Osteocyte (in vitro differentiated cells): ENCODE measurements around the gene ITLN2. TPM values are rescaled to one million over a fixed set of nuclear protein-coding genes. Genes with fewer than 3 reads are reported as not detected.

ENCODE experiments used
- DNase-seq: peaks from one replicate; pipeline ENCODE4 v3.0.0; 2021; ENCODE audit warnings: mixed read lengths; ENCODE audit not compliant: unreplicated experiment; ENCODE audit errors: extremely low spot score
- H3K27ac Mint-ChIP-seq: one replicate; pipeline ENCODE4 v1.8.0; 2021; ENCODE audit warnings: mild to moderate bottlenecking, mixed read lengths; ENCODE audit not compliant: unreplicated experiment
- H3K27me3 Mint-ChIP-seq: one replicate; pipeline ENCODE4 v1.8.0; 2021; ENCODE audit warnings: mixed read lengths; ENCODE audit not compliant: unreplicated experiment
- H3K36me3 Mint-ChIP-seq: one replicate; pipeline ENCODE4 v1.8.0; 2021; ENCODE audit warnings: mixed read lengths; ENCODE audit not compliant: unreplicated experiment
- H3K4me1 Mint-ChIP-seq: one replicate; pipeline ENCODE4 v1.8.0; 2021; ENCODE audit warnings: mixed read lengths; ENCODE audit not compliant: unreplicated experiment
- H3K4me3 Mint-ChIP-seq: one replicate; pipeline ENCODE4 v1.8.0; 2021; ENCODE audit warnings: mild to moderate bottlenecking, moderate library complexity, mixed read lengths; ENCODE audit not compliant: unreplicated experiment
- H3K9me3 Mint-ChIP-seq: one replicate; pipeline ENCODE4 v1.8.0; 2021; ENCODE audit warnings: mixed read lengths; ENCODE audit not compliant: unreplicated experiment
- long read RNA-seq: library from polyadenylated mRNA; unstranded; transcript quantifications from one replicate; pipeline ENCODE4 v2.0.0, GENCODE V29; 2021
- total RNA-seq: library from RNA; stranded (reverse); gene quantifications from 2 replicates; pipeline ENCODE4 v1.2.1, GENCODE V29; 2021
- TF ChIP-seq, protein P1 (sequence below): fragments of 200-600 bp; sonication (generic); IDR thresholded peaks from 2 replicates; pipeline ENCODE4 v1.5.0; 2021; ENCODE audit warnings: antibody characterized with exemption, mild to moderate bottlenecking, moderate library complexity

ITLN2 gene
- total RNA-seq: not detected in 2 replicates
- long read RNA-seq: 0 reads

DNA sequence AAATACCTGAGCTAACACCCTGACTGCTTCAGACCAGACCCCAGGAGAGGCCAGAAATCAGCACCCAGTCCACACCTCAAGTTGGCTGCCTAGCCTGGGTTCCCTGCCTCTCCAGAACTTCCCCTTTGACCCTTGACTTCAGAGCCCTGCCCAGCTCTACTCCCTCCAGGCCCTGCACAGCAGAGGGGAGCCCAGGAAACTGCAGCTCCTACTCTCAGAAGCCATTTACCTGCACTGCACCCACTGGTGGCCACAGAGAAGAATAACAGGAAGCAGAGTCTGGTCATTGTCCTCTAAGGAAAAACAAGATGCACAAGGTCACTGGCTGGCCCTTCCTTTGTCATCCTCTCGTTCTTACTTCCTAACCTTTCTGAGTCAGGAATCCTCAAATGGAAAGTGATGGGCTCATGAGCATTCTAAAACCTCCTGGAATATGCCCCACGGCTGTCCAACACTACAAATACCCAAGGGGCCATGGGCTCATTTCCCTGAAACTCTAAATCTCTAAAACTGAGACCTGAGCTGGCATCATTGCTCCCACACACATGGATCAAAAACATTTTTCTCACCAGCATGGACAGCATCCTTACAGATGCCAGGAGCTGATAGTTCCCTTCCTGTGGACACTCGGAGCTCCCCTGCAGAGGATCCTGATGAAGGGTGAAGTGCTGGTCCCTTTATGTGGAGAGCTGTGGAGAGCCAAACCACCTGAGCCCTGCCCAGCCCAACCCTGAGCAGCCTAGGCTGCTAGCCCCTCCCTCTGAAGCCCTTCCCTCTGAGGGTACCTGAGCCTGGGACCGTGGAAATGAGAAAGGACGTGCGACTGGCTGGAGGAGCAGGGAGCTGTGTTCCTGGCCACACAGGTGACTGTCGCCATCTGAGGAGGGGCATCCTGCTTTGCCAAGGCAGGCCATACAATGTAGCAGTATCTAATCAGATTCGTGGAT, at the start of gene ITLN2:
TSS of gene ITLN2 (minus strand) at position 652 of the 947 bp plus-strand sequence. CDS start at position 584, 68 bp downstream.
- Mint-ChIP-seq H3K4me3 (no peak within 1 kb of the TSS), H3K27me3 (no peaks in the 10 kb centered on the region), H3K36me3 (no peaks in the 10 kb centered on the region), H3K27ac (no peak within 1 kb of the TSS), H3K9me3 (no peaks in the 10 kb centered on the region), H3K4me1 (no peaks in the 10 kb centered on the region)
- TF ChIP-seq, protein P1, sequence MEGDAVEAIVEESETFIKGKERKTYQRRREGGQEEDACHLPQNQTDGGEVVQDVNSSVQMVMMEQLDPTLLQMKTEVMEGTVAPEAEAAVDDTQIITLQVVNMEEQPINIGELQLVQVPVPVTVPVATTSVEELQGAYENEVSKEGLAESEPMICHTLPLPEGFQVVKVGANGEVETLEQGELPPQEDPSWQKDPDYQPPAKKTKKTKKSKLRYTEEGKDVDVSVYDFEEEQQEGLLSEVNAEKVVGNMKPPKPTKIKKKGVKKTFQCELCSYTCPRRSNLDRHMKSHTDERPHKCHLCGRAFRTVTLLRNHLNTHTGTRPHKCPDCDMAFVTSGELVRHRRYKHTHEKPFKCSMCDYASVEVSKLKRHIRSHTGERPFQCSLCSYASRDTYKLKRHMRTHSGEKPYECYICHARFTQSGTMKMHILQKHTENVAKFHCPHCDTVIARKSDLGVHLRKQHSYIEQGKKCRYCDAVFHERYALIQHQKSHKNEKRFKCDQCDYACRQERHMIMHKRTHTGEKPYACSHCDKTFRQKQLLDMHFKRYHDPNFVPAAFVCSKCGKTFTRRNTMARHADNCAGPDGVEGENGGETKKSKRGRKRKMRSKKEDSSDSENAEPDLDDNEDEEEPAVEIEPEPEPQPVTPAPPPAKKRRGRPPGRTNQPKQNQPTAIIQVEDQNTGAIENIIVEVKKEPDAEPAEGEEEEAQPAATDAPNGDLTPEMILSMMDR: peak; percentile 41
- DNase-seq: no peak

GRCh38 chr1:161001525-161001924, 46.9 kb upstream of the ITLN2 start:
- no peaks in the 10 kb centered on the region for H3K4me1 Mint-ChIP-seq
- TF ChIP-seq, protein P1: no peak

GRCh38 chr1:161000736-161001480, 46.3 kb upstream of the ITLN2 start:
- H3K27ac Mint-ChIP-seq: no peak overlapping the region
- H3K4me1 Mint-ChIP-seq: no peaks in the 10 kb centered on the region
- no peak for DNase-seq
- peaks cover 3% of the 10 kb centered on the region for H3K27me3 Mint-ChIP-seq
- no peaks in the 10 kb centered on the region for H3K9me3 Mint-ChIP-seq
- no peak overlapping the region for H3K4me3 Mint-ChIP-seq
- TF ChIP-seq, protein P1: no peak
- no peaks in the 10 kb centered on the region for H3K36me3 Mint-ChIP-seq

More at GRCh38 chr1:161001525-161001924, 46.9 kb upstream of the ITLN2 start:
- H3K36me3 Mint-ChIP-seq: no peaks in the 10 kb centered on the region
- H3K9me3 Mint-ChIP-seq: no peaks in the 10 kb centered on the region
- DNase-seq: no peak
- peaks cover 3% of the 10 kb centered on the region for H3K27me3 Mint-ChIP-seq
- no peak overlapping the region for H3K4me3 Mint-ChIP-seq
- no peak overlapping the region for H3K27ac Mint-ChIP-seq

DNA sequence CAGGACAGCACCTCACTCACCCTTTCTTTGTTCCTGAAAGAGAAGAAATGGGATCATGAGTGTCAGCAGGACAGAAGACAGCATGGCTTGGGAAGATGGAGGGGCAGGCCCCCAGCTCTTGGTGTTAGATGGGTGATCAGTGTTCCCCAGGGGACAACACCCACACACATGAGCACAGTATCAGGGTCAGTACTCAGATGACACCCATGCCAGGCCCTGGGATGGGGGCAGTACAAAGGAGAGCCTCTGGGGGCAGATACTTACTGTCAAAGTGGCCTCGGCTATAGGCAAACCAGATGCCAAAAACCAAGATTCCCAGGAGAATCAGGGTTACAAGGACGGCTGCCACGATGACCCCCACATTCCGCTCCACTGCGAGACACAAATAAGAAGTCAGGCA, 44.8 kb upstream of the ITLN2 start:
- Mint-ChIP-seq H3K27me3 (peaks cover 7% of the 10 kb centered on the region), H3K36me3 (no peaks in the 10 kb centered on the region), H3K27ac (no peak overlapping the region), H3K4me1 (no peaks in the 10 kb centered on the region), H3K4me3 (no peak overlapping the region), H3K9me3 (no peaks in the 10 kb centered on the region)
- TF ChIP-seq, protein P1: no peak
- no peak for DNase-seq
